ENCODE measurements around the gene SLC36A1. TPM values are rescaled to one million over a fixed set of nuclear protein-coding genes. Genes with fewer than 3 reads are reported as not detected.

The SLC36A1 gene
- total RNA-seq, 2 experiments from 2014 or later, result 3.5 to 3.7 TPM

GRCh38 chr5:151492729-151493128, 45.3 kb downstream of the SLC36A1 start:
- no peaks in the 10 kb centered on the region for H3K4me1 Mint-ChIP-seq (ENCODE audit: low read depth)
- ATAC-seq (no peak), DNase-seq (no peak)
- CTCF ChIA-PET, result interaction anchor here (1.7 kb wide), 1 partner anchor 46 kb away, joined by 3 read pairs; the partner anchor contains the start of gene SLC36A1
- intact Hi-C loops (cut with micrococcal nuclease), result no loop called here
- no peaks in the 10 kb centered on the region for H3K27me3 Mint-ChIP-seq
- H3K36me3 Mint-ChIP-seq (ENCODE audit: low read depth), result no peaks in the 10 kb centered on the region
- POLR2A ChIA-PET, result no interaction called here
- H3K4me3 Mint-ChIP-seq, result no peak overlapping the region
- no peaks in the 10 kb centered on the region for H3K9me3 Mint-ChIP-seq
- TF ChIP-seq CTCF (IDR thresholded peaks at IDR 0.05), result no peak
- no peak overlapping the region for H3K27ac Mint-ChIP-seq

- Mint-ChIP-seq H3K27me3 (no peaks in the 10 kb centered on the region), H3K4me1 (ENCODE audit: low read depth) (no peaks in the 10 kb centered on the region), H3K36me3 (ENCODE audit: low read depth) (no peaks in the 10 kb centered on the region), H3K27ac (no peak overlapping the region), H3K9me3 (no peaks in the 10 kb centered on the region), H3K4me3 (no peak overlapping the region)
- no peak for TF ChIP-seq CTCF (IDR thresholded peaks at IDR 0.05)
- intact Hi-C loops (cut with micrococcal nuclease), result no loop called here
- POLR2A ChIA-PET, result interaction anchor here (0.6 kb wide), 1 partner anchor 218 kb away, joined by 3 read pairs; no protein-coding TSS in a partner anchor
- no peak for ATAC-seq
- CTCF ChIA-PET, result interaction anchor here (1.7 kb wide), 1 partner anchor 46 kb away, joined by 3 read pairs; the partner anchor contains the start of gene SLC36A1
- no peak for DNase-seq
These were observed 46.3 kb downstream of the SLC36A1 start for GRCh38 chr5:151493665-151494064.

GRCh38 chr5:151495320-151495719, 47.9 kb downstream of the SLC36A1 start:
- TF ChIP-seq CTCF (IDR thresholded peaks at IDR 0.05), result no peak
- Mint-ChIP-seq H3K4me3 (no peak overlapping the region), H3K36me3 (ENCODE audit: low read depth) (no peaks in the 10 kb centered on the region), H3K9me3 (no peaks in the 10 kb centered on the region), H3K27me3 (no peaks in the 10 kb centered on the region), H3K27ac (no peak overlapping the region), H3K4me1 (ENCODE audit: low read depth) (no peaks in the 10 kb centered on the region)
- ChIA-PET POLR2A (no interaction called here), CTCF (no interaction called here)
- DNase-seq (no peak), ATAC-seq (no peak)
- intact Hi-C loops (cut with micrococcal nuclease), result no loop called here

- Mint-ChIP-seq H3K4me3 (no peak overlapping the region), H3K9me3 (no peaks in the 10 kb centered on the region), H3K27ac (no peak overlapping the region), H3K27me3 (no peaks in the 10 kb centered on the region), H3K4me1 (ENCODE audit: low read depth) (peaks cover 2% of the 10 kb centered on the region), H3K36me3 (ENCODE audit: low read depth) (no peaks in the 10 kb centered on the region)
- TF ChIP-seq CTCF (IDR thresholded peaks at IDR 0.05), result no peak
- no peak for ATAC-seq
- ChIA-PET POLR2A (no interaction called here), CTCF (no interaction called here)
- no peak for DNase-seq
- intact Hi-C loops (cut with micrococcal nuclease), result no loop called here
These were observed 48.7 kb downstream of the SLC36A1 start for GRCh38 chr5:151496041-151496484.

- Mint-ChIP-seq H3K9me3 (no peaks in the 10 kb centered on the region), H3K27ac (no peak overlapping the region), H3K27me3 (no peaks in the 10 kb centered on the region), H3K4me1 (ENCODE audit: low read depth) (peaks cover 2% of the 10 kb centered on the region), H3K4me3 (no peak overlapping the region), H3K36me3 (ENCODE audit: low read depth) (no peaks in the 10 kb centered on the region)
- ChIA-PET CTCF (interaction anchor here (3.0 kb wide), 1 partner anchor 50 kb away, joined by 11 read pairs; the partner anchor contains the start of gene SLC36A1), POLR2A (no interaction called here)
- TF ChIP-seq CTCF (IDR thresholded peaks at IDR 0.05), result no peak
- intact Hi-C loops (cut with micrococcal nuclease), result no loop called here
- DNase-seq (no peak), ATAC-seq (no peak)
These were observed 50.1 kb downstream of the SLC36A1 start for GRCh38 chr5:151497391-151498002.
